SK-N-MC (cell line): ENCODE data around the gene TMPRSS6.
"Not testable (repeated sequence)": the region's sequence is repeated elsewhere in the genome, so short reads cannot be mapped to it uniquely, and the experiment has no call there.

Source experiments
- DNase-seq: peaks from one replicate; pipeline ENCODE4 v3.0.0-alpha.2; 2011; ENCODE audit warnings: low read depth, low spot score
- H3K27ac ChIP-seq: fragments of 200-600 bp; sonication (generic); 2 replicates; pipeline ENCODE4 v1.5.1; 2016; ENCODE audit warnings: mixed run types
- H3K36me3 ChIP-seq: fragments of 200-600 bp; sonication (generic); 2 replicates; pipeline ENCODE4 v1.6.1; 2017; ENCODE audit warnings: antibody characterized with exemption, low read length, mixed read lengths; ENCODE audit not compliant: insufficient read depth
- H3K4me3 ChIP-seq: fragments of 200-600 bp; sonication (generic); 2 replicates; pipeline ENCODE4 v1.5.1; 2016
- H3K9ac ChIP-seq: fragments of 200-600 bp; sonication (generic); 2 replicates; pipeline ENCODE4 v1.8.0; 2017; ENCODE audit warnings: mixed run types, mixed read lengths; ENCODE audit not compliant: insufficient read length
- H3K9me3 ChIP-seq: fragments of 200-600 bp; sonication (generic); 2 replicates; pipeline ENCODE4 v1.6.1; 2017; ENCODE audit warnings: low read depth, mild to moderate bottlenecking, antibody characterized with exemption, low read length, moderate library complexity, mixed read lengths
- EZH2 ChIP-seq: fragments of 200-600 bp; sonication (generic); IDR thresholded peaks from one replicate; pipeline ENCODE4 v1.6.1; 2017; ENCODE audit warnings: antibody characterized with exemption
- FOXP2 ChIP-seq: optimal IDR thresholded peaks from 2 replicates; pipeline ENCODE3; 2011; ENCODE audit warnings: mild to moderate bottlenecking, moderate library complexity; ENCODE audit not compliant: insufficient read depth; ENCODE audit errors: extremely low read length, control extremely low read depth
- POLR2AphosphoS5 ChIP-seq: IDR thresholded peaks from 2 replicates; pipeline ENCODE4 v1.6.1; 2012; ENCODE audit warnings: mild to moderate bottlenecking, low read depth, low read length, borderline replicate concordance

The TMPRSS6 gene

GRCh38 chr22:37080438-37080837 is 29.1 kb downstream of the TMPRSS6 start:
- TF ChIP-seq FOXP2 (no peak), EZH2 (no peak), POLR2AphosphoS5 (no peak)
- Histone ChIP-seq H3K36me3 (no peaks in the 10 kb centered on the region), H3K27ac (no peak overlapping the region), H3K4me3 (no peak overlapping the region), H3K9ac (no peak overlapping the region), H3K9me3 (no peaks in the 10 kb centered on the region)
- no peak for DNase-seq

DNA sequence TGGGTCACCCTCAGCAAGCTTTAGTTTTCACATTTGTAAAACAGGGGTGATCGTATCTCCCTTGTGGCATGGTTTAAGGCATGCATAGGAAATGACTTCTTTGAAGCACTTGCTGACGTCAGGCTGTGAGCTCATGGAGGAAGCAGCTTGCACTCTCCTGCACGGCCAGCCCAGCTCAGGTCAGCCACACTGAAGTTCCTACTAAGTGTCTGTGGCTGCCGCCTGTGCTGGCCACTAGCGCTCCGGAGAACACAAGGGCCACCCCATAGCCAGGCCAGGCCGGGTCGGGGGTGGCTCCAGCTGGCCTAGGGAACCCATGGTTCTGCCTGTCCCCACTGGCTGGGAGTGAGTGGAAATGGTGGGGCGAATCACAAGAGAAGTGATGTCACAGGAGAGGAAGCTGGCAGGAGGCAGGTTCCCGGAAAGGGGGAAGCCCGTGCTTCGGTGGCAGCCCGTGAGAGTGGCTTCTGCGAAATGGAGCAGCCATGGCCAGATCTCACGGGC is 29.8 kb downstream of the TMPRSS6 start:
- Histone ChIP-seq H3K9me3 (no peaks in the 10 kb centered on the region), H3K9ac (no peak overlapping the region), H3K27ac (no peak overlapping the region), H3K4me3 (no peak overlapping the region), H3K36me3 (no peaks in the 10 kb centered on the region)
- DNase-seq, result no peak
- no peak for TF ChIP-seq POLR2AphosphoS5
- no peak for TF ChIP-seq EZH2
- TF ChIP-seq FOXP2, result no peak

- Histone ChIP-seq H3K4me3 (no peak overlapping the region), H3K9me3 (no peaks in the 10 kb centered on the region), H3K9ac (no peak overlapping the region), H3K36me3 (no peaks in the 10 kb centered on the region), H3K27ac (no peak overlapping the region)
- DNase-seq, result no peak
- TF ChIP-seq POLR2AphosphoS5 (no peak), EZH2 (no peak), FOXP2 (no peak)
Measured at GRCh38 chr22:37079158-37079557, 30.4 kb downstream of the TMPRSS6 start.

DNA sequence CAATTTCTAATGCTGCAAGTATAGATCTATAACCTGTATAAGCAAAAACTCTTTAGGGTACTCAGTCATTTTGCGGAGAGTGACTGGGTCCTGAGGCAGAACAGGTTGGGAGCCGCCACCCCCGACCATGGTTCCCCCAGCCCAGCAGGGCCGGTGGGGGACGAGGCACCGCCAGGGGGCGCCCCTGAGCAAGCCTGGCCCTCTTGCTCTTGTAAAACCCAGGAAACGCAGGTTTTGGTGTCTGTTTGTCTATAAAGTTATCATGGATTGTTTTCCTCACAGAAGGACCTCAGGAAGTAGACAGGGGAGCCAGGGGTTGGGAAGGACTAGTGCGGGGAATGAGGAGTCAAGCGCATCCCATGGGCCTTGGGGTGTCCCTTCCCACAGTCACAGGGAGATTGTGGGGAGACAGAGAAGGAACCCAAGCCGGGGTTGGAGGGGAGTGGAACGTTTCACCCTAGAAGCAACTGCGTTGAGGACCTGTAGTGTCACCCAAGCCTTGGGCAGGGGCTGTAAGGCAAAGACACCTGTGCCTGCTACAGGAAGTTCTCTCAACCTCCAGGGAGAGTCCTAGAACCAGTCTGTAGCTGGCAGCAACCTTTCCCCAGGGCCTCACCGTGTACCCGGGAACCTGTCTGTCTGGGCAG is 31.6 kb downstream of the TMPRSS6 start:
- Histone ChIP-seq H3K9me3 (no peaks in the 10 kb centered on the region), H3K9ac (no peak overlapping the region), H3K4me3 (no peak overlapping the region), H3K27ac (no peak overlapping the region), H3K36me3 (no peaks in the 10 kb centered on the region)
- DNase-seq, result no peak
- TF ChIP-seq FOXP2 (no peak), EZH2 (no peak), POLR2AphosphoS5 (no peak)

GRCh38 chr22:37075822-37076433 is 33.6 kb downstream of the TMPRSS6 start:
- Histone ChIP-seq H3K4me3 (no peak overlapping the region), H3K9ac (no peak overlapping the region), H3K9me3 (no peaks in the 10 kb centered on the region), H3K27ac (no peak overlapping the region), H3K36me3 (no peaks in the 10 kb centered on the region)
- DNase-seq, result no peak
- no peak for TF ChIP-seq POLR2AphosphoS5
- no peak for TF ChIP-seq EZH2
- TF ChIP-seq FOXP2, result no peak

DNA sequence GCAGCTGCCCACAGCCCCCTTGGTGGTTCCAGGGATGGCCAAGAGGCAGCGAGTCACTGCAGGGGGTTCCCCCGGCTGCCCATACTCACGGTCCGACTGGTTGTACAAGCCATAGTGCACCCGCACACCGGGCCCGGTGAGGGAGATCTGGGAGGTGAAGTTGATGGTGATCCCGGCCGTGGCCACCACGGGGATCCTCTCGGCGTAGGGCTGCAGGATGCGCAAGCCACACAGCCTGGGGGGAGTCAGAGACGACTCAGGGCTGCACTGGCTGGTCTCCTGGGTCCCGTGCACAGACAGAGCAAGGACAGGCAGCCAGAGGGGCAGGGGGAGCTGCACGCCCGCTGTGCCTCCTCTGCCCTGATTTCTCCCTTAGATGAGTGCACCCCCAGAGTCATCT is 34.5 kb downstream of the TMPRSS6 start:
- no peaks in the 10 kb centered on the region for H3K36me3 ChIP-seq
- H3K9ac ChIP-seq, result no peak overlapping the region
- DNase-seq, result no peak
- TF ChIP-seq EZH2, result no peak
- TF ChIP-seq POLR2AphosphoS5, result no peak
- TF ChIP-seq FOXP2, result no peak
- no peak overlapping the region for H3K4me3 ChIP-seq
- no peaks in the 10 kb centered on the region for H3K9me3 ChIP-seq
- H3K27ac ChIP-seq, result no peak overlapping the region

- no peak overlapping the region for H3K27ac ChIP-seq
Measured at GRCh38 chr22:37074537-37074936, 35.0 kb downstream of the TMPRSS6 start.

GRCh38 chr22:37072673-37073072 is 36.8 kb downstream of the TMPRSS6 start:
- TF ChIP-seq EZH2 (no peak), POLR2AphosphoS5 (no peak), FOXP2 (no peak)
- no peak for DNase-seq
- Histone ChIP-seq H3K27ac (no peak overlapping the region), H3K9me3 (no peaks in the 10 kb centered on the region), H3K4me3 (no peak overlapping the region), H3K9ac (no peak overlapping the region), H3K36me3 (no peaks in the 10 kb centered on the region)

More at GRCh38 chr22:37074537-37074936, 35.0 kb downstream of the TMPRSS6 start:
- no peak overlapping the region for H3K9ac ChIP-seq
- H3K4me3 ChIP-seq, result no peak overlapping the region
- DNase-seq, result no peak
- H3K9me3 ChIP-seq, result no peaks in the 10 kb centered on the region
- no peaks in the 10 kb centered on the region for H3K36me3 ChIP-seq
- TF ChIP-seq FOXP2 (no peak), EZH2 (no peak), POLR2AphosphoS5 (no peak)

- H3K9ac ChIP-seq, H3K36me3 ChIP-seq, DNase-seq, H3K4me3 ChIP-seq, H3K9me3 ChIP-seq, H3K27ac ChIP-seq: not testable (repeated sequence)
Measured at GRCh38 chr22:37071850-37072592, 37.5 kb downstream of the TMPRSS6 start.
